Coronary artery (tissue), 2 donors: ENCODE measurements around the gene AP2A2.

Experiments used
- DNase-seq: peaks from one replicate; pipeline ENCODE4 v3.0.0-alpha.2; 2017; ENCODE audit warnings: low spot score
- H3K27ac ChIP-seq, 2 donors: fragments of 200-600 bp; sonication (generic); one replicate each; pipeline ENCODE4 v1.5.1; 2016 to 2019
- H3K4me3 ChIP-seq: fragments of 200-600 bp; sonication (generic); 2 replicates; pipeline ENCODE4 v1.5.1; 2016; ENCODE audit warnings: mild to moderate bottlenecking, moderate library complexity
- CTCF ChIP-seq: fragments of 200-600 bp; sonication (generic); IDR thresholded peaks from one replicate; pipeline ENCODE4 v1.5.1; 2019; ENCODE audit warnings: antibody characterized with exemption

Gene AP2A2

DNA sequence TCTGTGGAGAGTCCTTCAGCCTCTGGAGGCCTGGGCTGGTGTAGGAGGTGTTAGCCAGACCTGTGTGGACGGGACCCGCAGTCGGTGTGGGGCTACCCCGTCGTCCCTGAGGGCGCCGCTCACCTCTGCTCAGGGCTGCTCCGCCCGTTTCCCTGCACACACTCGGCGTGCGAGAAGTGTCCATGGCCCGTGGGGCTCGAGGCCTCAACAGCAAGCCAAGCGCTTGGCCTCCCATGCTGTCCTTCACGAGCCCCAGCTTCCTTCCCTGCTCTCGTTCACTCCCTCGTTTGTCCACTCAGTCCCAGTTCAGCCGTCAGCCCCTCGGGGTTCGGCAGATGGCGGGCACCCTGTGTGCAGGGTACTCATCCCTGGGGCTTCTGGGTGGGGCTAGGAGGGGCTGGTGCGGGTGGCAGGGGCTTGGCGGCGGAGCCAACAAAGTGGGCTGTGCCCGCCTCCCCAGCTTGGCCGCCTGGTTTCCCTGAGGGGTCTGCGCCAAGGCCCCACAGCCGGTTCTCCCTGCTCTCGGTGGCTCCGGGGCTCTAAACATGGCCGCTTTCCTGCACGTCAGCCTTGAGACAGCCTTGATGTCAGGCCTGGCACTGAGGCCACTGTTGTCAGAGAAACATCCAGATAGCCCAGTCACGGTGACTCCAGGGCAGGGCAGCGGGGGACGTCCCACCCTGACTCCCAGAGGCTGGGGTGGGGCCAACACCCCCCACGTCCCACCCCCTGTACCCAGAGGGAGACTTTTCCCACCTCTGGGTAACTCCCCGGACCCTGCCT, 107.5 kb downstream of the AP2A2 start:
- TF ChIP-seq CTCF, result no peak
- H3K27ac ChIP-seq, result no peak overlapping the region
- no peak for DNase-seq
- H3K4me3 ChIP-seq, result no peak overlapping the region

GRCh38 chr11:1034001-1034400, 108.3 kb downstream of the AP2A2 start:
- DNase-seq, result no peak
- no peak for TF ChIP-seq CTCF
- Histone ChIP-seq H3K27ac (no peak overlapping the region), H3K4me3 (no peak overlapping the region)

DNA sequence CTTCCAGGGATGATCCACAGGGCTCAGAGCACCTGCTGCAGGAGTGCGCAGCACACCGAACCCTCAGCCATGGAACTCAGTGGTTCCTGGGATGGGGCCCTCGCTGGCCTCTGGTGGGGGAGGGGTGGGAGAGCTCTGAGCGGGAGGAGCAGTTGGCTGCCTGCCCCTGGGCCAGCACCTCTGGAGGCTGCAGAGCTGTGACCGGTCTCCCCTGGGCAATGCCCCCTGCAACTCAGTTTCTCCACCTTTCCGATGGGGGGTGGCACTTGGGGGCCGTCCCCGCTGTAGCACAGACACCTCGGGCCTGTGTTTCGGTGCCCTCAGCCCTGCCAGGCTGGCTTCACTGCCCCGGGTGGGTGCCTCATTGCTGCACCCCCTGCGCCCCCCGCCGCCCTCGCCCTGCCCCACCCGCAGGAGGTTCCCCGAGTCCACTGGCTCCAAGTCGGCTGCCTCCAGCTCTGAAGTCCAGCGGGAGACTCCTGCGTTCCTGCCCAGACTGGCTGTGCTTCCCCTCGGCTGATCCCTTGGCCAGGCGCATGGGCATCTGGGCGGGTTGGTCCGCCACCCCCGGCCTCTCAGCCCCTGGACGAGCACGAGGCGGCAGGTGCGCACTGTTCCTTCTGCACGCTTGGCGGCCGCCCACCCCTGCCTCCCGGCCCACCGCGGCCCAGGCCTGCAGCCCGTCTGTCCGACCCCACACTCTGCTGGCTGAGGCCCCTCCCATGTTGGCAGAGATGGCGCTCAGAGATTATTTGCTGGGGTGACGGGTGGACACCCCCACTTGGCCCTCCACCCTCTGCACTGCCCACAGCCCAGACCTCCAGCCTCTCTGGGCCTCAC, 109.0 kb downstream of the AP2A2 start:
- no peak overlapping the region for H3K4me3 ChIP-seq
- no peak for TF ChIP-seq CTCF
- H3K27ac ChIP-seq, result no peak overlapping the region
- no peak for DNase-seq

DNA sequence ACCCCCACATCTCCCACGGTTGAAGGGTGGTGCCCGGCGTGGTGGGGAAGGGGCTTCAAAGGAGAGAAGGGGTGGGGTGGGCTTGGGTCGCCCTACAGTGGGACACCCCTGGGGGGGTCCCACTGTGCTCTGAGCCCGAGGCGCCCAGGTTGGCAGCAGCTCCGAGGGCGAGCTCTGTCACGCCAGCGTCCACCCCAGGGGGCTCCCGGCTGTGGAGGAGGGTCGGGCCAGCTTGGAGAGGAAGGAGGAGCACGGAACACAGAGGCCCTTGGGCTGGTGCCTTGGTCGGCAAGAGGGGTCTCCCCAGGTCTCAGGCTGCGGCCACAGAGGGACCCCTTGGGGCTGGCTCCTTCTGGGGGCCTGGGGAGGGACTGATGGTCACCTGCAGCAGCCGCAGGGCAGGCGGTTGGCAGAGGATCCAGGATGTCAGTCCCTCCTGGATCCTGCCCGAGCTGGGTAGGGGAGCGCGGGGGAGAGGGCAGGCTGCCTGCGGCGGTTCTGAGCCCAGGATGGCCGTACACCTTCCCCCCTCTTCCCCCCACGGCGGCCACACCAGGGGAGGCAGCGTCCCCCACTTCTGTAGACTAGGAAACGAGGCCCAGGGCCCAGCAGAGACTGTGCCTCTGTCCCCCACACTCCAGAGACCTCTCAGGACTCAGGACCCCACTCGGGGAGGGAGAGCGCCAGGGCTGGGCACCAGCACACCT, 110.1 kb downstream of the AP2A2 start:
- Histone ChIP-seq H3K27ac (no peak overlapping the region), H3K4me3 (no peak overlapping the region)
- no peak for TF ChIP-seq CTCF
- no peak for DNase-seq

- Histone ChIP-seq H3K27ac (no peak within 1 kb of the TSS), H3K4me3 (no peak within 1 kb of the TSS)
- DNase-seq, result no peak
- TF ChIP-seq CTCF, result no peak
These were observed 110.7 kb downstream of the AP2A2 start, which contains the start of gene MUC6 for GRCh38 chr11:1036303-1036923. Gene MUC6, minus strand, starts transcription at chr11:1036718. Its CDS starts 63 bp downstream, at chr11:1036655.

- TF ChIP-seq CTCF, result no peak
- DNase-seq, result no peak
- Histone ChIP-seq H3K4me3 (no peak overlapping the region), H3K27ac (no peak overlapping the region)
These were observed 111.3 kb downstream of the AP2A2 start for GRCh38 chr11:1036931-1037330.
